ENCODE data around the gene LUC7L2.

- TF ChIP-seq TAF1 (IDR thresholded peaks at IDR 0.05; ENCODE audit: low read depth) (no peak), EP300 (IDR thresholded peaks at IDR 0.05; ENCODE audit: borderline replicate concordance) (no peak), CEBPB (IDR thresholded peaks at IDR 0.05) (no peak), RAD21 (IDR thresholded peaks at IDR 0.05; ENCODE audit: low read depth) (no peak), ZBTB7A (IDR thresholded peaks at IDR 0.05; ENCODE audit: low read depth) (no peak), FOXM1 (IDR thresholded peaks at IDR 0.05; ENCODE audit: borderline replicate concordance, low read depth) (no peak), YY1 (IDR thresholded peaks at IDR 0.05; ENCODE audit: low read depth) (no peak), TEAD4 (IDR thresholded peaks at IDR 0.05) (no peak), TCF12 (IDR thresholded peaks at IDR 0.05; ENCODE audit: low read depth) (no peak)
- TF ChIP-seq, protein P1, sequence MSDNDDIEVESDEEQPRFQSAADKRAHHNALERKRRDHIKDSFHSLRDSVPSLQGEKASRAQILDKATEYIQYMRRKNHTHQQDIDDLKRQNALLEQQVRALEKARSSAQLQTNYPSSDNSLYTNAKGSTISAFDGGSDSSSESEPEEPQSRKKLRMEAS (IDR thresholded peaks at IDR 0.05) = no peak
- TF ChIP-seq, protein P2, sequence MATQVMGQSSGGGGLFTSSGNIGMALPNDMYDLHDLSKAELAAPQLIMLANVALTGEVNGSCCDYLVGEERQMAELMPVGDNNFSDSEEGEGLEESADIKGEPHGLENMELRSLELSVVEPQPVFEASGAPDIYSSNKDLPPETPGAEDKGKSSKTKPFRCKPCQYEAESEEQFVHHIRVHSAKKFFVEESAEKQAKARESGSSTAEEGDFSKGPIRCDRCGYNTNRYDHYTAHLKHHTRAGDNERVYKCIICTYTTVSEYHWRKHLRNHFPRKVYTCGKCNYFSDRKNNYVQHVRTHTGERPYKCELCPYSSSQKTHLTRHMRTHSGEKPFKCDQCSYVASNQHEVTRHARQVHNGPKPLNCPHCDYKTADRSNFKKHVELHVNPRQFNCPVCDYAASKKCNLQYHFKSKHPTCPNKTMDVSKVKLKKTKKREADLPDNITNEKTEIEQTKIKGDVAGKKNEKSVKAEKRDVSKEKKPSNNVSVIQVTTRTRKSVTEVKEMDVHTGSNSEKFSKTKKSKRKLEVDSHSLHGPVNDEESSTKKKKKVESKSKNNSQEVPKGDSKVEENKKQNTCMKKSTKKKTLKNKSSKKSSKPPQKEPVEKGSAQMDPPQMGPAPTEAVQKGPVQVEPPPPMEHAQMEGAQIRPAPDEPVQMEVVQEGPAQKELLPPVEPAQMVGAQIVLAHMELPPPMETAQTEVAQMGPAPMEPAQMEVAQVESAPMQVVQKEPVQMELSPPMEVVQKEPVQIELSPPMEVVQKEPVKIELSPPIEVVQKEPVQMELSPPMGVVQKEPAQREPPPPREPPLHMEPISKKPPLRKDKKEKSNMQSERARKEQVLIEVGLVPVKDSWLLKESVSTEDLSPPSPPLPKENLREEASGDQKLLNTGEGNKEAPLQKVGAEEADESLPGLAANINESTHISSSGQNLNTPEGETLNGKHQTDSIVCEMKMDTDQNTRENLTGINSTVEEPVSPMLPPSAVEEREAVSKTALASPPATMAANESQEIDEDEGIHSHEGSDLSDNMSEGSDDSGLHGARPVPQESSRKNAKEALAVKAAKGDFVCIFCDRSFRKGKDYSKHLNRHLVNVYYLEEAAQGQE (IDR thresholded peaks at IDR 0.05; ENCODE audit: low read depth) = no peak
Observed at GRCh38 chr7:139370301-139370942, 10.7 kb downstream of the LUC7L2 start.

All from Ishikawa (cell line).